ENCODE measurements around the gene PTPRO.

PTPRO gene

GRCh38 chr12:15443611-15444010, 121.3 kb downstream of the PTPRO start:
- Histone ChIP-seq H3K9me3 (ENCODE audit: control insufficient read depth, low read length) (no peaks in the 10 kb centered on the region), H2AFZ (no peak overlapping the region), H3K79me2 (no peaks in the 10 kb centered on the region), H3K4me1 (no peaks in the 10 kb centered on the region), H3K9ac (no peak overlapping the region), H3K4me3 (ENCODE audit: low read depth, low read length) (no peak overlapping the region), H3K27ac (no peak overlapping the region), H3K27me3 (ENCODE audit: control insufficient read depth, insufficient read depth, low read length) (no peaks in the 10 kb centered on the region), H3K36me3 (ENCODE audit: control insufficient read depth, insufficient read depth, low read length) (no peaks in the 10 kb centered on the region), H3K4me2 (ENCODE audit: low read length) (no peak overlapping the region)
- no peak for TF ChIP-seq CTCF (IDR thresholded peaks at IDR 0.05)

- no peaks in the 10 kb centered on the region for H3K27me3 ChIP-seq (ENCODE audit: control insufficient read depth, insufficient read depth, low read length)
- no peak overlapping the region for H3K27ac ChIP-seq
- no peak for TF ChIP-seq CTCF (IDR thresholded peaks at IDR 0.05)
- H3K9ac ChIP-seq: no peak overlapping the region
- H3K79me2 ChIP-seq: no peaks in the 10 kb centered on the region
- H3K4me2 ChIP-seq (ENCODE audit: low read length): no peak overlapping the region
- no peaks in the 10 kb centered on the region for H3K9me3 ChIP-seq (ENCODE audit: control insufficient read depth, low read length)
- H2AFZ ChIP-seq: no peak overlapping the region
- no peaks in the 10 kb centered on the region for H3K36me3 ChIP-seq (ENCODE audit: control insufficient read depth, insufficient read depth, low read length)
- H3K4me3 ChIP-seq (ENCODE audit: low read depth, low read length): no peak overlapping the region
- no peaks in the 10 kb centered on the region for H3K4me1 ChIP-seq
These were observed 122.2 kb downstream of the PTPRO start for GRCh38 chr12:15444523-15444922.

GRCh38 chr12:15446807-15447206, 124.5 kb downstream of the PTPRO start:
- H3K36me3 ChIP-seq (ENCODE audit: control insufficient read depth, insufficient read depth, low read length): no peaks in the 10 kb centered on the region
- no peaks in the 10 kb centered on the region for H3K4me1 ChIP-seq
- no peaks in the 10 kb centered on the region for H3K9me3 ChIP-seq (ENCODE audit: control insufficient read depth, low read length)
- H3K9ac ChIP-seq: no peak overlapping the region
- H3K4me2 ChIP-seq (ENCODE audit: low read length): no peak overlapping the region
- no peak overlapping the region for H3K4me3 ChIP-seq (ENCODE audit: low read depth, low read length)
- no peak for TF ChIP-seq CTCF (IDR thresholded peaks at IDR 0.05)
- no peak overlapping the region for H2AFZ ChIP-seq
- no peaks in the 10 kb centered on the region for H3K79me2 ChIP-seq
- H3K27me3 ChIP-seq (ENCODE audit: control insufficient read depth, insufficient read depth, low read length): no peaks in the 10 kb centered on the region
- H3K27ac ChIP-seq: no peak overlapping the region

GRCh38 chr12:15453613-15454012, 131.3 kb downstream of the PTPRO start:
- Histone ChIP-seq H3K4me2 (ENCODE audit: low read length) (no peak overlapping the region), H3K27me3 (ENCODE audit: control insufficient read depth, insufficient read depth, low read length) (no peaks in the 10 kb centered on the region), H3K9ac (no peak overlapping the region), H3K9me3 (ENCODE audit: control insufficient read depth, low read length) (peaks cover 3% of the 10 kb centered on the region), H3K27ac (no peak overlapping the region), H2AFZ (no peak overlapping the region), H3K4me1 (no peaks in the 10 kb centered on the region), H3K36me3 (ENCODE audit: control insufficient read depth, insufficient read depth, low read length) (no peaks in the 10 kb centered on the region), H3K4me3 (ENCODE audit: low read depth, low read length) (no peak overlapping the region), H3K79me2 (no peaks in the 10 kb centered on the region)
- no peak for TF ChIP-seq CTCF (IDR thresholded peaks at IDR 0.05)

- Histone ChIP-seq H3K9ac (no peak overlapping the region), H3K9me3 (ENCODE audit: control insufficient read depth, low read length) (peaks cover 3% of the 10 kb centered on the region), H3K36me3 (ENCODE audit: control insufficient read depth, insufficient read depth, low read length) (no peaks in the 10 kb centered on the region), H3K4me2 (ENCODE audit: low read length) (no peak overlapping the region), H3K27me3 (ENCODE audit: control insufficient read depth, insufficient read depth, low read length) (no peaks in the 10 kb centered on the region), H3K27ac (no peak overlapping the region), H3K79me2 (no peaks in the 10 kb centered on the region), H3K4me1 (no peaks in the 10 kb centered on the region), H3K4me3 (ENCODE audit: low read depth, low read length) (no peak overlapping the region), H2AFZ (no peak overlapping the region)
- no peak for TF ChIP-seq CTCF (IDR thresholded peaks at IDR 0.05)
These were observed 135.7 kb downstream of the PTPRO start for GRCh38 chr12:15458008-15458407.

All from parathyroid adenoma (tissue), 2 donors.